BLaER1 (cell line): ENCODE data around the gene PLEKHJ1.

Experiments used
- H3K27ac ChIP-seq: shearing (Covaris generic); formaldehyde crosslinking; 2 replicates; pipeline ENCODE4 v1.8.1; 2022
- H3K27me3 ChIP-seq: shearing (Covaris generic); formaldehyde crosslinking; 2 replicates; pipeline ENCODE4 v1.8.1; 2022
- H3K36me3 ChIP-seq: shearing (Covaris generic); formaldehyde crosslinking; 2 replicates; pipeline ENCODE4 v1.8.1; 2022
- H3K4me1 ChIP-seq: shearing (Covaris generic); formaldehyde crosslinking; 2 replicates; pipeline ENCODE4 v1.8.1; 2022
- H3K4me2 ChIP-seq: shearing (Covaris generic); formaldehyde crosslinking; 2 replicates; pipeline ENCODE4 v1.8.1; 2022
- H3K4me3 ChIP-seq: shearing (Covaris generic); formaldehyde crosslinking; 2 replicates; pipeline ENCODE4 v1.8.1; 2022
- H3K9ac ChIP-seq: shearing (Covaris generic); formaldehyde crosslinking; 2 replicates; pipeline ENCODE4 v1.8.1; 2022
- H3K9me3 ChIP-seq: shearing (Covaris generic); formaldehyde crosslinking; 2 replicates; pipeline ENCODE4 v1.8.1; 2022
- H4K20me1 ChIP-seq: shearing (Covaris generic); formaldehyde crosslinking; 2 replicates; pipeline ENCODE4 v1.8.1; 2022
- Cebpa-rat ChIP-seq: shearing (Covaris generic); IDR thresholded peaks from 2 replicates; pipeline ENCODE4 v1.8.1; 2022

Gene PLEKHJ1

DNA sequence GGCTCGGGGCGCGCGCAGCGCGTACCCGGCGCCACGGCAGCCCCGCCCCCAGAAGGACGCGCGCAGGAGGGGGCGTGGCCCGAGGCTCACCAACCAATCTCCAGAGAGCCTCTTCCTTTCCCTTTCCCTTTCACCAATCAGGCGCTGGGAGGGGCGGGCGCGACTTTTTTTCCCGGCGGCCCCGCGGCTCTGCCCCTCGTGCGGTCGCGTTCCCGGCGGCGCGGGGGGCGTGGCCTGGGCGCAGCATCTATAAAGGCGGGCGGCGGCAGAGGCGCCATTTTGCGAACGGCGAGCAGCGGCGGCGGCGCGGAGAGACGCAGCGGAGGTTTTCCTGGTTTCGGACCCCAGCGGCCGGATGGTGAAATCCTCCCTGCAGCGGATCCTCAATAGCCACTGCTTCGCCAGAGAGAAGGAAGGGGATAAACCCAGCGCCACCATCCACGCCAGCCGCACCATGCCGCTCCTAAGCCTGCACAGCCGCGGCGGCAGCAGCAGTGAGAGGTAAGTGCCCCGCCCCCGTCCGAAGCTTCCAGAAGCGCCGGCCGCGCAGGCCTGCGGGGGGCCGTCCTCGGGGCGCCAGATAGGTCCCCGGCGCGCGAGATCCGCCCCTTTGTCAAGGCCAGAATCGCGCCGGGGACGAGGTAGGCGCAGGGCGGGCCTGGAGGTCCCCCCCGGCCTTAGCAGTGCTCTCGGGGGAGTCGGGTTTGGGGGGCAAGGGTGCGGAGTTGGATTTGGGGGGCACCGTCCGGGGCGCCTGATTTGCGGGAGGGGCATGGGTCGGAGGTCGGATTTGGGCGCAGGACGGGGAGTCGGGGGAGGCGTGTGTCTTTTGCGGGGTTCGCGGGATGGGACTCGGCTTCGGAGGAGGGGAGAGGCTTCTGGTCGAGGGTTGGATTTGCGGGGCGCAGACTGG is 33.4 kb upstream of the PLEKHJ1 start:
- Histone ChIP-seq H4K20me1 (peaks cover 52% of the 10 kb centered on the region), H3K27me3 (no peaks in the 10 kb centered on the region), H3K4me2 (peak overlapping the region; percentile 76), H3K9me3 (no peaks in the 10 kb centered on the region), H3K9ac (peak overlapping the region; percentile 99), H3K4me1 (peaks cover 75% of the 10 kb centered on the region), H3K27ac (peak overlapping the region; percentile 99), H3K4me3 (peak overlapping the region; percentile 99), H3K36me3 (peaks cover 24% of the 10 kb centered on the region)
- TF ChIP-seq Cebpa-rat, result no peak

DNA sequence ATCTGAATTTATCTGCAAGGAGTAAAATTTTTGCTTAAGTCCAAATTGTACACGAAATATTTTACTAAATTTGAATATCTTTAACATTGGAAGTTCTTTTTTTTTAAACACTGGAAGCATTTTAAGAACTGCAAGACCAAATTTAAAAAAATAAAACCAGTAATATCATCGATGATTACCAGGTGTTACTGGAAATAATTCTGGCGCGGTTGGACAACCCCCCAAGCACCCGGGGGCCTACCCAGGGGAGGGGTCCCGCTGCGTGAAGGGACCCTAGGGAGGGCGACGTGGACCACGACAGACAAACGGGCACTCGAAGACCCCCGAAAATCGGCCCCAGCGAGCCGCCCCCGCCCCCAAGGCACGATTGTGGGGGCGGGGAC is 32.7 kb upstream of the PLEKHJ1 start:
- Histone ChIP-seq H3K36me3 (peaks cover 19% of the 10 kb centered on the region), H3K9me3 (no peaks in the 10 kb centered on the region), H3K4me1 (peaks cover 75% of the 10 kb centered on the region), H3K4me2 (peak overlapping the region; percentile 76), H3K27me3 (no peaks in the 10 kb centered on the region), H3K4me3 (peak overlapping the region; percentile 99), H4K20me1 (peaks cover 45% of the 10 kb centered on the region), H3K9ac (peak overlapping the region; percentile 99), H3K27ac (peak overlapping the region; percentile 99)
- TF ChIP-seq Cebpa-rat, result no peak

GRCh38 chr19:2268480-2268830 is 32.3 kb upstream of the PLEKHJ1 start:
- peak overlapping the region; percentile 99 for H3K4me3 ChIP-seq
- H3K36me3 ChIP-seq, result peaks cover 19% of the 10 kb centered on the region
- H3K4me1 ChIP-seq, result peaks cover 76% of the 10 kb centered on the region
- no peaks in the 10 kb centered on the region for H3K9me3 ChIP-seq
- H3K27ac ChIP-seq, result no peak overlapping the region
- TF ChIP-seq Cebpa-rat, result no peak
- peak overlapping the region; percentile 76 for H3K4me2 ChIP-seq
- peak overlapping the region; percentile 99 for H3K9ac ChIP-seq
- no peaks in the 10 kb centered on the region for H3K27me3 ChIP-seq
- H4K20me1 ChIP-seq, result peaks cover 41% of the 10 kb centered on the region

- H3K27ac ChIP-seq, result peak overlapping the region; percentile 64
- peak overlapping the region; percentile 16; the same call in 1 of the 2 replicates for H3K9ac ChIP-seq
- H3K4me1 ChIP-seq, result peaks cover 75% of the 10 kb centered on the region
- H4K20me1 ChIP-seq, result peaks cover 21% of the 10 kb centered on the region
- no peaks in the 10 kb centered on the region for H3K9me3 ChIP-seq
- no peak for TF ChIP-seq Cebpa-rat
- H3K4me2 ChIP-seq, result peak overlapping the region; percentile 76
- H3K27me3 ChIP-seq, result no peaks in the 10 kb centered on the region
- peaks cover 3% of the 10 kb centered on the region for H3K36me3 ChIP-seq
- no peak overlapping the region for H3K4me3 ChIP-seq
Observed at GRCh38 chr19:2266183-2266993, 30.3 kb upstream of the PLEKHJ1 start.

- H3K9me3 ChIP-seq, result no peaks in the 10 kb centered on the region
- no peaks in the 10 kb centered on the region for H4K20me1 ChIP-seq
- TF ChIP-seq Cebpa-rat, result no peak
- no peak overlapping the region for H3K4me3 ChIP-seq
- no peaks in the 10 kb centered on the region for H3K27me3 ChIP-seq
- H3K36me3 ChIP-seq, result no peaks in the 10 kb centered on the region
- peaks cover 98% of the 10 kb centered on the region for H3K4me1 ChIP-seq
- H3K9ac ChIP-seq, result no peak overlapping the region
- 0 out of 2 replicates have a peak overlapping the region, but pooled peaks have one; percentile 13 for H3K4me2 ChIP-seq
- no peak overlapping the region for H3K27ac ChIP-seq
Observed at GRCh38 chr19:2261438-2262172, 25.5 kb upstream of the PLEKHJ1 start.

- no peak overlapping the region for H3K4me3 ChIP-seq
- no peaks in the 10 kb centered on the region for H4K20me1 ChIP-seq
- H3K27ac ChIP-seq, result peak overlapping the region; percentile 45
- H3K36me3 ChIP-seq, result no peaks in the 10 kb centered on the region
- H3K4me1 ChIP-seq, result peaks cover 98% of the 10 kb centered on the region
- peak overlapping the region; percentile 56 for H3K4me2 ChIP-seq
- H3K9me3 ChIP-seq, result no peaks in the 10 kb centered on the region
- no peak for TF ChIP-seq Cebpa-rat
- peak overlapping the region; percentile 41; the same call in 1 of the 2 replicates for H3K9ac ChIP-seq
- no peaks in the 10 kb centered on the region for H3K27me3 ChIP-seq
Observed at GRCh38 chr19:2260341-2260805, 24.2 kb upstream of the PLEKHJ1 start.

GRCh38 chr19:2259336-2259735 is 23.2 kb upstream of the PLEKHJ1 start:
- no peak overlapping the region for H3K4me3 ChIP-seq
- peaks cover 9% of the 10 kb centered on the region; the same call in 1 of the 2 replicates for H3K27me3 ChIP-seq
- no peaks in the 10 kb centered on the region for H3K36me3 ChIP-seq
- no peaks in the 10 kb centered on the region for H3K9me3 ChIP-seq
- H3K4me2 ChIP-seq, result peak overlapping the region; percentile 56
- H3K4me1 ChIP-seq, result peaks cover 98% of the 10 kb centered on the region
- H4K20me1 ChIP-seq, result no peaks in the 10 kb centered on the region
- peak overlapping the region; percentile 45 for H3K27ac ChIP-seq
- 0 out of 2 replicates have a peak overlapping the region, but pooled peaks have one; percentile 41 for H3K9ac ChIP-seq
- TF ChIP-seq Cebpa-rat, result no peak

DNA sequence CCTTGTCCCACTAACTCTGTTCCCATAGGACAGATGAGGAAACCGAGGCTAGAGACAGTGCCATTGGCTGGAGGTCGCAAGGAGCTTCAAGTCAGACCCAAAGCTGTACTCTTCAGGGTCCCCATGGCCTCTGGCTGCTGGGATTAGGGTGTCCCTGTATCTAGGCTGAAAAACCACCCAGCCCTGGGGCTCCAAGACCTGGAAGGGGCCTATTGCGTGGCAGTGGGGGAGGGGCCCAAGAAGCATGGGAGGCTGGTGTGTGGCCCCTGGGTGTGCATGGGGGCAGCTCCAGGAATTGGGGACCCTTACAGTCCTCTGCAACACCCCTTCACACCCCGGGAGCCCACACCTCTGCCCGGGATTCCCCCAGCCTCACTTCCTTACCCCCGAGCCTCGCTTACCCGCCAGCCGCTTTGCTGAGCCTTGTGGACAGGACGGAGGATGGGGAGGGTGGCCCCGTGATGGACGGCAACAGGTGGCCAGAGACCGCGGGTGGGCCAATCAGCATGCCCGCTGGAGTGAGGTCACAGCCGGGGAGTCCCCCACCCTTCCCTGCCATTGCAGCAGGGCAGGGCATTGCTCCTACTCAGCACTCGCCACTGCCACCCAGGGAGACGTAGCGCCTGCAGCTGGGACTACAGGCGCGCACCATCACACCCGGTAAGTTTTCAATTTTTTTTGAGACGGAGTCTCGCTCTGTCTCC is 20.0 kb upstream of the PLEKHJ1 start, which contains the start of gene JSRP1:
JSRP1 (minus strand) TSS at position 436 of the 704 bp plus-strand sequence. CDS start 1,103 bp downstream, outside the sequence.
- peaks cover 4% of the 10 kb centered on the region; the same call in 1 of the 2 replicates for H3K36me3 ChIP-seq
- H3K4me1 ChIP-seq, result peaks cover 99% of the 10 kb centered on the region
- H3K4me2 ChIP-seq, result peak within 1 kb of the TSS; percentile 86
- no peaks in the 10 kb centered on the region for H3K9me3 ChIP-seq
- no peak for TF ChIP-seq Cebpa-rat
- H4K20me1 ChIP-seq, result peaks cover 31% of the 10 kb centered on the region
- H3K4me3 ChIP-seq, result no peak within 1 kb of the TSS
- peak within 1 kb of the TSS; percentile 45 for H3K9ac ChIP-seq
- peaks cover 41% of the 10 kb centered on the region for H3K27me3 ChIP-seq
- peak within 1 kb of the TSS; percentile 80 for H3K27ac ChIP-seq
